GM04504 (cell line): ENCODE results near the gene SHANK3.

Experiments
- DNase-seq: peaks from one replicate; pipeline ENCODE4 v3.0.0-alpha.2; 2012; ENCODE audit warnings: low read depth

SHANK3 gene

GRCh38 chr22:50678651-50679521, 6.3 kb downstream of the SHANK3 start:
- DNase-seq = no peak

GRCh38 chr22:50683086-50683993, 10.7 kb downstream of the SHANK3 start:
- DNase-seq = no peak

GRCh38 chr22:50683994-50684371, 11.4 kb downstream of the SHANK3 start:
- no peak for DNase-seq

- no peak for DNase-seq
These were observed 11.9 kb downstream of the SHANK3 start for GRCh38 chr22:50684501-50684900.

- DNase-seq = no peak
These were observed 12.4 kb downstream of the SHANK3 start for GRCh38 chr22:50684986-50685385.

GRCh38 chr22:50686794-50687193, 14.2 kb downstream of the SHANK3 start:
- no peak for DNase-seq

- no peak for DNase-seq
These were observed 15.2 kb downstream of the SHANK3 start for GRCh38 chr22:50687829-50688228.

GRCh38 chr22:50688448-50688847, 15.8 kb downstream of the SHANK3 start:
- DNase-seq = no peak

- DNase-seq = peak; percentile 10
These were observed 18.9 kb downstream of the SHANK3 start for GRCh38 chr22:50691521-50691920.

- no peak for DNase-seq
These were observed 20.8 kb downstream of the SHANK3 start for GRCh38 chr22:50693462-50693861.

- no peak for DNase-seq
These were observed 21.5 kb downstream of the SHANK3 start for GRCh38 chr22:50694099-50694605.

GRCh38 chr22:50694766-50695420, 22.3 kb downstream of the SHANK3 start:
- no peak for DNase-seq

- DNase-seq = no peak
These were observed 23.0 kb downstream of the SHANK3 start for GRCh38 chr22:50695421-50696250.

GRCh38 chr22:50696251-50696798, 23.7 kb downstream of the SHANK3 start:
- DNase-seq = no peak

GRCh38 chr22:50696799-50697561, 24.4 kb downstream of the SHANK3 start:
- DNase-seq = no peak

- no peak for DNase-seq
These were observed 25.3 kb downstream of the SHANK3 start for GRCh38 chr22:50697667-50698506.

GRCh38 chr22:50698546-50698945, 25.9 kb downstream of the SHANK3 start:
- DNase-seq = no peak

GRCh38 chr22:50699001-50699755, 26.6 kb downstream of the SHANK3 start:
- no peak for DNase-seq
